IMR-90 (cell line): ENCODE data around the gene OR52E5. TPM values are rescaled to one million over a fixed set of nuclear protein-coding genes. Genes with fewer than 3 reads are reported as not detected.

Source experiments
- ATAC-seq: fragments of 200-7000 bp; cut with Tn5 transposase; 2 replicates; pipeline ENCODE4 v1.9.1; 2020; ENCODE audit warnings: low read depth, mild to moderate bottlenecking, moderate library complexity
- BruUV-seq: library from RNA; stranded (reverse); fragments of 400-500 nt; replicated peaks from 2 replicates; lab custom pipeline; 2021; lab: Mats Ljungman, UMichigan
- CTCF ChIA-PET: fragments of 300-600 bp; formaldehyde crosslinking; extraction: SDS; loops from one replicate; lab custom pipeline; 2021; ENCODE audit warnings: antibody characterized with exemption; lab: Yijun Ruan, JAX
- POLR2A ChIA-PET: fragments of 300-600 bp; sonication (Branson Sonifier 250); formaldehyde crosslinking; loops from one replicate; lab custom pipeline; 2022; ENCODE audit warnings: antibody characterized with exemption; ENCODE audit not compliant: unreplicated experiment; lab: Charles Lee
- DNase-seq: peaks from one replicate; pipeline ENCODE4 v3.0.0; 2013
- H2AFZ ChIP-seq: replicated peaks from 2 replicates; pipeline ENCODE3; 2013; ENCODE audit warnings: low read length, mild to moderate bottlenecking; ENCODE audit not compliant: poor library complexity
- H2AK5ac ChIP-seq: 2 replicates; pipeline ENCODE4 v1.6.1; 2013; ENCODE audit warnings: low read depth, low read length, inconsistent platforms
- H2AK9ac ChIP-seq: replicated peaks from 2 replicates; pipeline ENCODE3; 2013; ENCODE audit warnings: mild to moderate bottlenecking, low read depth, low read length, moderate library complexity; ENCODE audit not compliant: poor library complexity
- H2BK120ac ChIP-seq: 2 replicates; pipeline ENCODE4 v1.6.1; 2013; ENCODE audit warnings: low read depth, low read length, inconsistent platforms
- H2BK15ac ChIP-seq: 3 replicates; pipeline ENCODE4 v1.6.1; 2013; ENCODE audit warnings: low read depth, low read length, inconsistent platforms
- H2BK20ac ChIP-seq: 2 replicates; pipeline ENCODE4 v1.6.1; 2013; ENCODE audit warnings: low read depth, mild to moderate bottlenecking, inconsistent platforms, low read length, moderate library complexity
- H2BK5ac ChIP-seq: 2 replicates; pipeline ENCODE4 v1.6.1; 2013; ENCODE audit warnings: mild to moderate bottlenecking, low read depth, low read length, inconsistent platforms; ENCODE audit not compliant: poor library complexity, severe bottlenecking
- H3K14ac ChIP-seq: replicated peaks from 2 replicates; pipeline ENCODE4 v1.6.1; 2013; ENCODE audit warnings: low read depth, low read length, inconsistent platforms
- H3K18ac ChIP-seq: 2 replicates; pipeline ENCODE4 v1.6.1; 2013; ENCODE audit warnings: low read depth, low read length, control low read depth
- H3K23ac ChIP-seq: 2 replicates; pipeline ENCODE4 v1.6.1; 2013; ENCODE audit warnings: low read depth, low read length, inconsistent platforms
- H3K27ac ChIP-seq: 2 replicates; pipeline ENCODE4 v1.5.1; 2013; ENCODE audit warnings: mild to moderate bottlenecking, control low read depth, low read length; ENCODE audit not compliant: insufficient read depth
- H3K27me3 ChIP-seq: 2 replicates; pipeline ENCODE4 v1.6.1; 2013; ENCODE audit warnings: low read length; ENCODE audit not compliant: control insufficient read depth, insufficient read depth
- H3K36me3 ChIP-seq: 2 replicates; pipeline ENCODE4 v1.6.1; 2013; ENCODE audit warnings: low read length, mixed read lengths; ENCODE audit not compliant: control insufficient read depth, insufficient read depth
- H3K4ac ChIP-seq: 2 replicates; pipeline ENCODE4 v1.6.1; 2013; ENCODE audit warnings: low read depth, low read length, inconsistent platforms
- H3K4me1 ChIP-seq: 2 replicates; pipeline ENCODE4 v1.6.1; 2013; ENCODE audit warnings: low read length, mixed read lengths; ENCODE audit not compliant: control insufficient read depth, insufficient read depth
- H3K4me2 ChIP-seq: 2 replicates; pipeline ENCODE4 v1.6.1; 2013; ENCODE audit warnings: low read depth, mild to moderate bottlenecking, control low read depth, low read length, moderate library complexity
- H3K4me3 ChIP-seq: 2 replicates; pipeline ENCODE4 v1.5.1; 2013; ENCODE audit warnings: low read depth, mild to moderate bottlenecking, control low read depth, low read length, moderate library complexity; ENCODE audit not compliant: insufficient read depth
- H3K56ac ChIP-seq: 2 replicates; pipeline ENCODE4 v1.6.1; 2013; ENCODE audit warnings: low read length, inconsistent platforms; ENCODE audit not compliant: insufficient read depth; ENCODE audit errors: extremely low read depth
- H3K79me1 ChIP-seq, 2 experiments: 2 replicates each; pipeline ENCODE4 v1.6.1; 2013; ENCODE audit warnings: low read length in 2 of 2, inconsistent platforms in 1 of 2, low read depth in 1 of 2
- H3K9ac ChIP-seq: 2 replicates; pipeline ENCODE4 v1.6.1; 2013; ENCODE audit warnings: low read depth, low read length, control low read depth
- H3K9me1 ChIP-seq: 2 replicates; pipeline ENCODE4 v1.6.1; 2013; ENCODE audit warnings: low read length, inconsistent platforms; ENCODE audit not compliant: insufficient read depth
- H3K9me3 ChIP-seq: 2 replicates; pipeline ENCODE4 v1.6.1; 2013; ENCODE audit warnings: low read length; ENCODE audit not compliant: control insufficient read depth, insufficient read depth
- H4K20me1 ChIP-seq: 2 replicates; pipeline ENCODE4 v1.6.1; 2013; ENCODE audit warnings: low read length, inconsistent platforms; ENCODE audit not compliant: insufficient read depth
- H4K5ac ChIP-seq: 2 replicates; pipeline ENCODE4 v1.6.1; 2013; ENCODE audit warnings: mild to moderate bottlenecking, low read depth, low read length, control low read depth
- H4K8ac ChIP-seq, 2 experiments: 2 replicates each; pipeline ENCODE4 v1.6.1; 2013; ENCODE audit warnings: low read depth in 2 of 2, low read length in 2 of 2, control low read depth in 1 of 2, inconsistent platforms in 1 of 2
- H4K91ac ChIP-seq: 2 replicates; pipeline ENCODE4 v1.6.1; 2013; ENCODE audit warnings: low read depth, low read length, inconsistent platforms; ENCODE audit not compliant: insufficient read depth
- MAFK ChIP-seq: IDR thresholded peaks from 2 replicates; pipeline ENCODE4 v1.6.1; 2012; ENCODE audit warnings: low read depth, low read length, improper control_type of control experiment
- RAD21 ChIP-seq: IDR thresholded peaks from 2 replicates; pipeline ENCODE4 v1.6.1; 2012; ENCODE audit warnings: low read length, improper control_type of control experiment
- dilution Hi-C: fragments of 300-500 bp; cut with HindIII; formaldehyde crosslinking; loops from one replicate; pipeline ENCODE4 v1.14.3; 2018; ENCODE audit warnings: low sequenced_read_pairs; ENCODE audit not compliant: unreplicated experiment
- in situ Hi-C: fragments of 300-500 bp; cut with MboI; formaldehyde crosslinking; loops from 3 replicates; pipeline ENCODE4 v1.14.3; 2019; ENCODE audit warnings: low sequenced_read_pairs, inconsistent platforms, mixed read lengths
- intact Hi-C: fragments of 100-400 bp; cut with micrococcal nuclease; formaldehyde crosslinking; loops from 2 replicates; pipeline ENCODE4 v1.10.0; 2022
- polyA plus RNA-seq, 3 experiments: library from polyadenylated mRNA; depleted of rRNA; stranded (reverse); fragments of >200 nt; gene quantifications; 2 replicates each; pipeline ENCODE4 v1.2.3, GENCODE V29; 2012; ENCODE audit warnings: low replicate concordance in 1 of 3
- total RNA-seq: library from RNA; depleted of rRNA; stranded (reverse); fragments of >200 nt; gene quantifications from 2 replicates; pipeline ENCODE4 v1.2.3, GENCODE V29; 2012

Gene OR52E5
- total and polyA plus RNA-seq, 2 of the 4 experiments (the other 2 are of a cell fraction): not detected

- Histone ChIP-seq H3K18ac (no peak overlapping the region), H3K79me1 (no peaks in the 10 kb centered on the region), H3K56ac (no peak overlapping the region), H2BK15ac (no peak overlapping the region), H3K4me1 (no peaks in the 10 kb centered on the region), H2BK120ac (no peak overlapping the region), H3K9me3 (no peaks in the 10 kb centered on the region), H3K4me3 (no peak overlapping the region), H2AK5ac (no peak overlapping the region), H3K9me1 (no peaks in the 10 kb centered on the region), H2AK9ac (no peak overlapping the region), H3K27ac (no peak overlapping the region), H3K23ac (no peak overlapping the region), H2AFZ (no peak overlapping the region), H3K9ac (no peak overlapping the region), H4K5ac (no peak overlapping the region), H4K91ac (no peak overlapping the region), H2BK5ac (no peak overlapping the region), H3K4ac (no peak overlapping the region), H4K8ac (no peak overlapping the region), H3K14ac (no peak overlapping the region), H4K20me1 (no peaks in the 10 kb centered on the region), H3K4me2 (no peak overlapping the region), H3K36me3 (no peaks in the 10 kb centered on the region), H3K27me3 (no peaks in the 10 kb centered on the region), H2BK20ac (no peak overlapping the region)
- in situ Hi-C loops (no loop called here), dilution Hi-C loops (no loop called here), intact Hi-C loops (no loop called here)
- TF ChIP-seq MAFK (peak; percentile 76), RAD21 (no peak)
- BruUV-seq: no TSS peak
- ChIA-PET CTCF (no interaction called here), POLR2A (no interaction called here)
- ATAC-seq (no peak), DNase-seq (no peak)
These were observed 11.3 kb upstream of the OR52E5 start for GRCh38 chr11:5881756-5882155.
